K562 (cell line): Measurements from ENCODE around the gene SYNE2. TPM values are rescaled to one million over a fixed set of nuclear protein-coding genes. Genes with fewer than 3 reads are reported as not detected.
"Not testable (repeated sequence)": the region's sequence is repeated elsewhere in the genome, so short reads cannot be mapped to it uniquely, and the experiment has no call there.

Experiments
- ATAC-seq: fragments of 200-7000 bp; cut with Tn5 transposase; 3 replicates; pipeline ENCODE4 v1.9.1; 2020; ENCODE audit warnings: moderate library complexity
- BruUV-seq: library from RNA; stranded (reverse); fragments of 400-500 nt; replicated peaks from 2 replicates; lab custom pipeline; 2021; lab: Mats Ljungman, UMichigan
- CTCF ChIA-PET: fragments of 300-600 bp; formaldehyde crosslinking; extraction: SDS; loops from one replicate; lab custom pipeline; 2021; ENCODE audit warnings: low intra/inter-chr PET ratio; lab: Yijun Ruan, JAX
- POLR2A ChIA-PET: fragments of 300-600, 350-650 bp; sonication (Branson Sonifier 250); formaldehyde crosslinking; extraction: SDS; loops from one replicate; lab custom pipeline; 2021; ENCODE audit warnings: antibody characterized with exemption, inconsistent platforms; lab: Yijun Ruan, JAX
- DNase-seq, 4 experiments: peaks; one replicate each; pipeline versions ENCODE4 v3.0.0 to v3.0.0-alpha.2; 2011 to 2018; ENCODE audit warnings: low spot score in 3 of 4, mixed read lengths in 3 of 4; ENCODE audit errors: extremely low read depth in 1 of 4
- FAIRE-seq: peaks from 2 replicates; lab custom pipeline; 2011; peaks lifted over from hg19 to GRCh38; lab: Jason Lieb, UNC
- H2AFZ ChIP-seq: 2 replicates; pipeline ENCODE4 v1.6.0; 2011; ENCODE audit warnings: low read depth, low read length, control low read depth, inconsistent platforms
- H3K27ac ChIP-seq: fragments of 200-600 bp; 3 replicates; pipeline ENCODE4 v1.8.0; 2011; ENCODE audit warnings: low read depth, mild to moderate bottlenecking, control low read depth, inconsistent platforms, low read length, moderate library complexity, mixed read lengths; ENCODE audit errors: extremely low read depth
- H3K27me3 ChIP-seq, 2 experiments: fragments of 300-600 bp in 1 of 2; 2 replicates in 1 of 2; 3 replicates in 1 of 2; pipeline versions ENCODE4 v1.6.0 to v1.8.0; 2011; ENCODE audit warnings: inconsistent platforms in 2 of 2, low read length in 2 of 2, mild to moderate bottlenecking in 1 of 2, mixed read lengths in 1 of 2, moderate library complexity in 1 of 2; ENCODE audit not compliant: control insufficient read depth in 2 of 2, insufficient read depth in 2 of 2
- H3K36me3 ChIP-seq: fragments of 300-600 bp; 3 replicates; pipeline ENCODE4 v1.8.0; 2011; ENCODE audit warnings: mild to moderate bottlenecking, low read length, inconsistent platforms; ENCODE audit not compliant: control insufficient read depth, insufficient read depth
- H3K4me1 ChIP-seq, 2 experiments: fragments of 200-600 bp in 1 of 2; replicated peaks in 1 of 2; 2 replicates in 1 of 2; 3 replicates in 1 of 2; pipeline versions ENCODE4 v1.5.1 to v1.8.0; 2011; ENCODE audit warnings: inconsistent platforms in 2 of 2, low read length in 2 of 2, mild to moderate bottlenecking in 1 of 2, mixed read lengths in 1 of 2, moderate library complexity in 1 of 2; ENCODE audit not compliant: control insufficient read depth in 2 of 2, insufficient read depth in 2 of 2
- H3K4me2 ChIP-seq: 2 replicates; pipeline ENCODE4 v1.6.1; 2011; ENCODE audit warnings: low read length, control low read depth, inconsistent platforms, mixed read lengths; ENCODE audit not compliant: insufficient read depth
- H3K4me3 ChIP-seq: fragments of 200-600 bp; sonication (generic), shearing (Covaris generic); 2 replicates; pipeline ENCODE4 v1.5.1; 2016; ENCODE audit warnings: control low read depth, inconsistent platforms
- H3K79me2 ChIP-seq: fragments of 200-600 bp; 3 replicates; pipeline ENCODE4 v1.8.0; 2011; ENCODE audit warnings: low read length, inconsistent platforms; ENCODE audit not compliant: control insufficient read depth, insufficient read depth
- H3K9ac ChIP-seq, 2 experiments: 2 replicates each; pipeline versions ENCODE4 v1.6.0 to v1.6.1; 2011; ENCODE audit warnings: low read depth in 2 of 2, low read length in 2 of 2, control low read depth in 1 of 2, inconsistent platforms in 1 of 2, mild to moderate bottlenecking in 1 of 2, mixed read lengths in 1 of 2; ENCODE audit not compliant: insufficient read depth in 1 of 2
- H3K9me1 ChIP-seq: one replicate; pipeline ENCODE4 v1.6.0; 2011; ENCODE audit warnings: inconsistent platforms, mild to moderate bottlenecking, low read length, moderate library complexity; ENCODE audit not compliant: control insufficient read depth, insufficient read depth
- H3K9me3 ChIP-seq: replicated peaks from 2 replicates; pipeline ENCODE4 v1.5.1; 2011; ENCODE audit warnings: low read depth, low read length, inconsistent platforms; ENCODE audit not compliant: control insufficient read depth, insufficient read depth
- H4K20me1 ChIP-seq: replicated peaks from 2 replicates; pipeline ENCODE4 v1.6.1; 2011; ENCODE audit warnings: low read length, inconsistent platforms, mixed read lengths; ENCODE audit not compliant: control insufficient read depth, insufficient read depth
- ARID4B ChIP-seq: sonication (generic); formaldehyde crosslinking; IDR thresholded peaks from 2 replicates; pipeline ENCODE4 v1.8.0; 2022; ENCODE audit warnings: mild to moderate bottlenecking, missing genetic modification reagents
- WGBS: fragments of 100-300 bp; shearing (Covaris generic); methylation state at CpG from one replicate; pipeline ENCODE4 v1.1.6; 2016; ENCODE audit warnings: low coverage, mixed read lengths; ENCODE audit not compliant: insufficient coverage; ENCODE audit errors: missing lambda C conversion rate; 5-methylcytosine and 5-hydroxymethylcytosine counted together
- in situ Hi-C: fragments of 300-500 bp; cut with MboI; formaldehyde crosslinking; loops from 4 replicates; pipeline ENCODE4 v1.15.0; 2018; ENCODE audit warnings: inconsistent platforms, mixed read lengths
- intact Hi-C: fragments of 100-400 bp; cut with micrococcal nuclease; formaldehyde crosslinking; loops from 2 replicates; pipeline ENCODE4 v1.14.2; 2022
- polyA plus RNA-seq, 8 experiments: library from polyadenylated mRNA; depleted of rRNA in 4 of 8; stranded (reverse) in 5 of 8; unstranded in 3 of 8; fragments of >200 nt; fragmentation: Nextera tagmentation in 2 of 8; fragmentation: Illumina TruSeq in 1 of 8; extraction: Ambion mirVana in 2 of 8; extraction: Trizol in 1 of 8; gene quantifications; 2 replicates each; pipeline versions ENCODE4 v1.2.1 to v1.2.3, GENCODE V29; 2011 to 2014; ENCODE audit warnings: inconsistent platforms in 1 of 8, missing spikeins in 1 of 8
- total RNA-seq, 7 experiments: library from RNA; depleted of rRNA in 6 of 7; stranded (reverse); fragments of >200 nt in 6 of 7; fragmentation: Illumina TruSeq in 2 of 7; extraction: Trizol in 2 of 7; gene quantifications; 2 replicates each; pipeline versions ENCODE4 v1.2.1 to v1.2.3, GENCODE V29; 2011 to 2021; ENCODE audit warnings: low replicate concordance in 1 of 7

The SYNE2 gene
- total and polyA plus RNA-seq, 9 of the 15 experiments (the other 6 are each of a cell fraction or from before 2014, with no cell fraction given) = 0.06 to 0.53 (median 0.11) TPM

- TF ChIP-seq ARID4B (CRISPR knock-in tag) = no peak
Observed at GRCh38 chr14:64035143-64035542, 182.3 kb downstream of the SYNE2 start (continued).

DNA sequence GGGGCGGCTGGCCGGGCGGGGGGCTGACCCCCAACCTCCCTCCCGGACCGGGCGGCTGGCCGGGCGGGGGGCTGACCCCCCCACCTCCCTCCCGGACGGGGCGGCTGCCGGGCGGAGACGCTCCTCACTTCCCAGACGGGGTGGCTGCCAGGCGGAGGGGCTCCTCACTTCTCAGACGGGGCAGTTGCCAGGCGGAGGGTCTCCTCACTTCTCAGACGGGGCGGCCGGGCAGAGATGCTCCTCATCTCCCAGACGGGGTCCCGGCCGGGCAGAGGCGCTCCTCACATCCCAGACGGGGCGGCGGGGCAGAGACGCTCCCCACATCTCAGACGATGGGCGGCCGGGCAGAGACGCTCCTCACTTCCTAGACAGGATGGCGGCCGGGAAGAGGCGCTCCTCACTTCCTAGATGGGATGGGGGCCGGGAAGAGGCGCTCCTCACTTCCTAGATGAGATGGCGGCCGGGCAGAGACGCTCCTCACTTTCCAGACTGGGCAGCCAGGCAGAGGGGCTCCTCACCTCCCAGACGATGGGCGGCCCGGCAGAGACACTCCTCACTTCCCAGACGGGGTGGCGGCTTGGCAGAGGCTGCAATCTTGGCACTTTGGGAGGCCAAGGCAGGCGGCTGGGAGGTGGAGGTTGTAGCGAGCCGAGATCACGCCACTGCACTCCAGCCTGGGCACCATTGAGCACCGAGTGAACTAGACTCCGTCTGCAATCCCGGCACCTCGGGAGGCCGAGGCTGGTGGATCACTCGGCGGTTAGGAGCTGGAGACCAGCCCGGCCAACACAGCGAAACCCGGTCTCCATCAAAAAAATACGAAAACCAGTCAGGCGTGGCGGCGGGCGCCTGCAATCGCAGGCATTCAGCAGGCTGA is 185.3 kb downstream of the SYNE2 start:
- H3K27me3 ChIP-seq, H3K36me3 ChIP-seq, H3K27ac ChIP-seq, H3K4me2 ChIP-seq, H2AFZ ChIP-seq, H4K20me1 ChIP-seq, FAIRE-seq, H3K4me3 ChIP-seq, H3K9ac ChIP-seq, BruUV-seq, POLR2A ChIA-PET, CTCF ChIA-PET, H3K4me1 ChIP-seq, H3K79me2 ChIP-seq, in situ Hi-C loops, DNase-seq, intact Hi-C loops, ATAC-seq, H3K9me1 ChIP-seq, H3K9me3 ChIP-seq: not testable (repeated sequence)
- 7% methylated on average over 17 of the region's 66 CpGs for WGBS
